Lower leg skin (tissue), 4 donors: ENCODE data around the gene TPST1. TPM values are rescaled to one million over a fixed set of nuclear protein-coding genes. Genes with fewer than 3 reads are reported as not detected.

Experiments
- DNase-seq, 2 donors: peaks; one replicate each; pipeline ENCODE4 v3.0.0-alpha.2; 2019; ENCODE audit warnings: low spot score in 2 of 2
- H3K4me3 ChIP-seq: fragments of 200-600 bp; sonication (generic); 2 replicates; pipeline ENCODE4 v1.5.1; 2017; ENCODE audit warnings: mild to moderate bottlenecking, low read depth; ENCODE audit not compliant: poor library complexity, severe bottlenecking
- POLR2A ChIP-seq, 2 donors: fragments of 450-650 bp; IDR thresholded peaks; one replicate each; pipeline ENCODE4 v1.6.1; 2016 to 2017; ENCODE audit warnings: antibody characterized with exemption in 2 of 2, mild to moderate bottlenecking in 1 of 2, moderate library complexity in 1 of 2
- WGBS, 2 donors: methylation state at CpG; one replicate each; pipeline ENCODE4 v1.1.5; 2018; 5-methylcytosine and 5-hydroxymethylcytosine counted together
- intact Hi-C: fragments of 100-400 bp; cut with DNase I; formaldehyde crosslinking; loops from one replicate; pipeline ENCODE4 v1.15.0; 2023; ENCODE audit warnings: low total_unique reads
- total RNA-seq, 4 donors: library from RNA; depleted of rRNA; stranded (reverse); fragments of >200 nt; gene quantifications; one replicate each; pipeline ENCODE4 v1.1.0, GENCODE V29; 2016
- TF ChIP-seq, protein P1 (sequence below), 3 donors: fragments of 450-650 bp; IDR thresholded peaks; one replicate each; pipeline ENCODE4 v1.5.1; 2016; ENCODE audit warnings: antibody characterized with exemption in 3 of 3, mild to moderate bottlenecking in 3 of 3, moderate library complexity in 2 of 3

TPST1 gene
- total RNA-seq, 4 donors from 2014 or later = 10.1 to 12.8 (median 11.2) TPM

DNA sequence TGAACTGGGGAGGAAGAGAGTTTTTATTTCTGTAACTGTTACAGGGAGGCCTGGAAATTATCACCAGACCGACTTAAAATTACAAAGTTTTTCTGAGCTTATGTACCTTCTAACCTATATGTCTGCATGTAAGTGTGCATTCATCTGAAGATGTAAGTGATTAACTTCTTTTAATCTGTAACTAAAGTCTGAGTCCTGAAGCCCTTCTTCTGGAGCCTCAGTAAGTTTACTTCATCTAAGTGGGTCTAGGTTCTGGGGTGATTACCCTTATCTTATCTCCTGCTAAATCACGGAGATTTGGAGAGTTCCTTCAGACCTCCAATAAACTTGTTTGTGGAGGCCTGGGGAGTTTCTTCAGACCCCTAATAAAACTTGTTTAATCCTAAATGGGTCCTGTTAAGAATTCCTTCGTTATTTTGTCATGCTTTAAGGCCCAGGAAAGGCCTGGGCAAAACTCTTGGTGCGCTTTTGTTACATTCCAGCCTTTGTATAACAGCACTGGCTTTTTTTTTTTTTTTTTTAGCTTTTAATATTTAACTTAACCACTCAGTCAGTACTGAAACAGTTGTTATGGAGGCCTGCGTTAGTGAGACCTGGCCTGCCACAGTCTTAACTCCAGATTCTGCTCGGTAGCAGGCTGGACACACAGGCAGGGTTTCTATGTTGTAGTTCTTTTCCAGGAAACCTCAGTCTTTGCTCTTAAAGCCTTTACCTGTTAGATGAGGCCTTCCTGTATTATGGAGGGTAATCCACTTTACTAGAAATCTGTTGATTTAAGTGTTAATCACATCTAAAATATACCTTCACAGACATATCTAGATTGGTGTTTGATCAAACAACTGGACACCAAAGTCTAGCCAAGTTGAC lies 33.0 kb downstream of the TPST1 start:
- no peak for TF ChIP-seq POLR2A (IDR thresholded peaks at IDR 0.05)
- TF ChIP-seq, protein P1, sequence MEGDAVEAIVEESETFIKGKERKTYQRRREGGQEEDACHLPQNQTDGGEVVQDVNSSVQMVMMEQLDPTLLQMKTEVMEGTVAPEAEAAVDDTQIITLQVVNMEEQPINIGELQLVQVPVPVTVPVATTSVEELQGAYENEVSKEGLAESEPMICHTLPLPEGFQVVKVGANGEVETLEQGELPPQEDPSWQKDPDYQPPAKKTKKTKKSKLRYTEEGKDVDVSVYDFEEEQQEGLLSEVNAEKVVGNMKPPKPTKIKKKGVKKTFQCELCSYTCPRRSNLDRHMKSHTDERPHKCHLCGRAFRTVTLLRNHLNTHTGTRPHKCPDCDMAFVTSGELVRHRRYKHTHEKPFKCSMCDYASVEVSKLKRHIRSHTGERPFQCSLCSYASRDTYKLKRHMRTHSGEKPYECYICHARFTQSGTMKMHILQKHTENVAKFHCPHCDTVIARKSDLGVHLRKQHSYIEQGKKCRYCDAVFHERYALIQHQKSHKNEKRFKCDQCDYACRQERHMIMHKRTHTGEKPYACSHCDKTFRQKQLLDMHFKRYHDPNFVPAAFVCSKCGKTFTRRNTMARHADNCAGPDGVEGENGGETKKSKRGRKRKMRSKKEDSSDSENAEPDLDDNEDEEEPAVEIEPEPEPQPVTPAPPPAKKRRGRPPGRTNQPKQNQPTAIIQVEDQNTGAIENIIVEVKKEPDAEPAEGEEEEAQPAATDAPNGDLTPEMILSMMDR (IDR thresholded peaks at IDR 0.05) = no peak
- no peak overlapping the region for H3K4me3 ChIP-seq
- 68 to 70% methylated on average over 6 of the region's 6 CpGs for WGBS, 2 donors
- intact Hi-C loops = no loop called here
- no peak for DNase-seq

DNA sequence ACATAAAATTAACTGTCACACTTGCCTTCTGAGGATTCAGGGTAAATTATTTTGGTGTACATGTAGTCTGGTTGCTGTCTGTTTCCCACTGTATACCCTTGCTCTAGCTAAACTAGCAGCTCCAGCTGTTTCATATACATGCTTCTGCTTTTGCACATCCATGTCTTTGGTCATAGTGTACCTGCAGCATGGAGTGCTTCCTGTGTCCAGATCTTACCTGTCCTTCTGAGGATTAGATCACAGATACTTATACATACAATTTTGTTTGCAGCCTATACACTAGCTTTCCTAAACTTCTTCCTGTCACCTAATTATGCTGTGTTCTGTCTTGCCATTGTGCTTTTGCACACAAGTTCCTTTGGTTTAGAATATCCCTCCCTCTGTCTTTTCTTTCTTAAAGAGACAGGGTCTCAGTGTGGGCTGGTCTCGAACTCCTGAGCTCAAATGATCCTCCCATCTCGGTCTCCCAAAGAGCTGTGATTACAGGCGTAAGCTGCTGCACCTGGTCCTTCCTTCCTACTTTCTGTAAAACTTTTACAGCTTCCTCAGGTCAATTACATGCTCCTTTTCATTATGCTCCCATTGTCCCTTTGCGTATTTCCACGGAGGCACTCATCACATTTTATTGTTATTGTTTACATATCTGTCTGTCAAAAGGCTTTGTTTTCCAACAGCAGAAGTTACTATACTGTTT lies 33.8 kb downstream of the TPST1 start:
- TF ChIP-seq, protein P1 (IDR thresholded peaks at IDR 0.05) = no peak
- no peak for TF ChIP-seq POLR2A (IDR thresholded peaks at IDR 0.05)
- WGBS, 2 donors = 71 to 79% methylated on average over 5 of the region's 5 CpGs
- no peak overlapping the region for H3K4me3 ChIP-seq
- no peak for DNase-seq
- intact Hi-C loops = no loop called here

DNA sequence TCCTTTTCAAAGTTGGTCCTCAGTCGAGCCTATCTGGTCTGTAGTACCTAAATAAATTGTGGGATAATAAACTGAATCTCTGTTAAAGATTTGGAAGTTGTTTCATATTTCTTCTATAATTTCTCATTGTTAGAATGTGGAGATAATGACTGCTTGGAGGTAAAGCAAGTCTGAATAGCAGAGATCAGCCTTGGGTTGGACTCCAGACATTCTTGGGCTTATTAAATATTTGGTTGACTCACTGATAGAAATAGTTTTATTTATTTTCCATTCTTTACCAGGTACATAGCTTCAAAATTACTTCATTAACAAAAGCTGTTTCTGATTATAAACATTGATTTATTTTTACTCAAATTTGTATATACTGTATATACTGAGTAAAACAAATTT lies 34.3 kb downstream of the TPST1 start:
- DNase-seq = no peak
- no peak overlapping the region for H3K4me3 ChIP-seq
- WGBS, 2 donors = 67 to 78% methylated on average over 1 of the region's 1 CpG
- TF ChIP-seq, protein P1 (IDR thresholded peaks at IDR 0.05) = no peak
- TF ChIP-seq POLR2A (IDR thresholded peaks at IDR 0.05) = no peak
- intact Hi-C loops = no loop called here

DNA sequence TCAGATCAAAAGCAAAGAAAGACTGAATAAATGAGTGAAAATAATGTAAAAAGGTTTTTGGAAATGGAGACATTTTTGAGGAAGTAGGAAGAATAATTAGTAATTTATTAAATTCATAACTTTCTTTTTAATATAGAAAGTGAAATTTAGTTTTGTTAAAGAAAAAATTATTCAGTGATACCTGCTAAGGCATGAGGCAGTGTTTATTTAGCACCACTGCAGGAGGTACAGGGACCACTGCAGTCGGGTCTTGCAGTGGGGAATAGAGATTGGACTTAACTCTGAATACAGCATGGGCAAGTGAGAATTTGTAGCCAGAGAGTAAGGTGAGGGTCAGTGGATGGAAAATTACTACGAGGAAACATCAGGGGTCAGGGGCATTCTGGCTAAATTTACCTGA lies 39.9 kb downstream of the TPST1 start:
- TF ChIP-seq POLR2A (IDR thresholded peaks at IDR 0.05) = no peak
- TF ChIP-seq, protein P1 (IDR thresholded peaks at IDR 0.05) = no peak
- no peak overlapping the region for H3K4me3 ChIP-seq
- 83 to 85% methylated on average over 2 of the region's 2 CpGs for WGBS, 2 donors
- intact Hi-C loops = no loop called here
- DNase-seq = no peak

DNA sequence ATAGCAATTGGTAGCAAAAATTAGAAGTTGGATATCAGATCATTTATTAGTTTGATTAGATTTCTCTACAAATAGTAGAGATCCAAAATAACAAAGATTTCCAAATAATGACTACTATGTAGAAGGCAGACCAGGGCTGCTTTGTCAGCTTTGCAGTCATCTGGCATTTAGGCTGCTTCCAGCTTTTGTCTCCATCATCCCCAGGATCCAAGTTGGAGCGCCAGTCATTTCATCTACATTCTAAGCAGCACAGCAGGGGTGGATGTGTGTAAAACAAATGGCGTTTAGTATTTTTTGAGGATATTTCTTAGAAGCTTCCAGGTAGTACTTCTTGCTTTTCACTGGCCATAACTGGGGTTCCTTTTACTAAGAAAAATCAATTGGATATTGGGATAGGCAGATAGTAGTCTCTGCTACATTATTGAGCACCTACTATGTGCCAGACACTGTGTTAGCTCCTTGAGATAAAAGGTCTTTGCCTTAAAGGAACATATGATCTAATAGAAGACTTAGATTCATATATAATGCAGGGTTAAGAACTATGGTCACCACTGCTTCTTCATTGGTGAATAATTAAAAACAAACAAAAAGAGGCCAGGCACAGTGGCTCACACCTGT lies 41.5 kb downstream of the TPST1 start:
- no peak overlapping the region for H3K4me3 ChIP-seq
- 82 to 88% methylated on average over 2 of the region's 2 CpGs for WGBS, 2 donors
- TF ChIP-seq, protein P1 (IDR thresholded peaks at IDR 0.05) = no peak
- TF ChIP-seq POLR2A (IDR thresholded peaks at IDR 0.05) = no peak
- no peak for DNase-seq
- intact Hi-C loops = no loop called here
